Activated CD4-positive, alpha-beta T cell treated with anti-CD3 and anti-CD28 coated beads for 36 hours (primary cell): Measurements from ENCODE around the gene TBC1D8. TPM values are rescaled to one million over a fixed set of nuclear protein-coding genes. Genes with fewer than 3 reads are reported as not detected.
A peak's percentile ranks its signal among the peaks of the same experiment; 100 is the strongest.

ENCODE experiments used
- ATAC-seq: fragments of 200-7000 bp; cut with Tn5 transposase; one replicate; pipeline ENCODE4 v1.10.0; 2021; ENCODE audit warnings: mild to moderate bottlenecking, moderate library complexity
- CTCF ChIA-PET: fragments of 350-600 bp; sonication (Branson Sonifier 250); formaldehyde crosslinking; loops from one replicate; lab custom pipeline; 2021; ENCODE audit warnings: antibody characterized with exemption; lab: Charles Lee
- POLR2A ChIA-PET: fragments of 350-600 bp; sonication (Branson Sonifier 250); formaldehyde crosslinking; loops from one replicate; lab custom pipeline; 2021; ENCODE audit warnings: antibody characterized with exemption, inconsistent platforms; lab: Charles Lee
- DNase-seq: peaks from one replicate; pipeline ENCODE4 v3.0.0-alpha.2; 2020
- H3K27ac Mint-ChIP-seq: one replicate; pipeline ENCODE4 v1.8.0; 2021; ENCODE audit warnings: mixed read lengths
- H3K27me3 Mint-ChIP-seq: one replicate; pipeline ENCODE4 v1.8.0; 2021; ENCODE audit warnings: mixed read lengths
- H3K36me3 Mint-ChIP-seq: one replicate; pipeline ENCODE4 v1.8.0; 2021; ENCODE audit warnings: low read depth, mixed read lengths
- H3K4me1 Mint-ChIP-seq: one replicate; pipeline ENCODE4 v1.8.0; 2021; ENCODE audit warnings: mixed read lengths
- H3K4me3 Mint-ChIP-seq: one replicate; pipeline ENCODE4 v1.8.0; 2021; ENCODE audit warnings: mild to moderate bottlenecking, moderate library complexity, mixed read lengths
- H3K9me3 Mint-ChIP-seq: one replicate; pipeline ENCODE4 v1.8.0; 2021; ENCODE audit warnings: low read depth, mixed read lengths
- intact Hi-C, 2 experiments: fragments of 100-400 bp; cut with DNase I in 1 of 2; cut with micrococcal nuclease in 1 of 2; formaldehyde crosslinking; loops; one replicate each; pipeline versions ENCODE4 v1.14.2 to v1.15.1; 2022 to 2024; cut with DNase I, micrococcal nuclease
- total RNA-seq, 2 experiments: library from RNA; stranded (reverse); gene quantifications; one replicate each; pipeline ENCODE4 v1.2.3, GENCODE V29; 2021

Gene TBC1D8
- 1 to 10 TPM; 3.3 to 3.4 TPM for total RNA-seq

DNA sequence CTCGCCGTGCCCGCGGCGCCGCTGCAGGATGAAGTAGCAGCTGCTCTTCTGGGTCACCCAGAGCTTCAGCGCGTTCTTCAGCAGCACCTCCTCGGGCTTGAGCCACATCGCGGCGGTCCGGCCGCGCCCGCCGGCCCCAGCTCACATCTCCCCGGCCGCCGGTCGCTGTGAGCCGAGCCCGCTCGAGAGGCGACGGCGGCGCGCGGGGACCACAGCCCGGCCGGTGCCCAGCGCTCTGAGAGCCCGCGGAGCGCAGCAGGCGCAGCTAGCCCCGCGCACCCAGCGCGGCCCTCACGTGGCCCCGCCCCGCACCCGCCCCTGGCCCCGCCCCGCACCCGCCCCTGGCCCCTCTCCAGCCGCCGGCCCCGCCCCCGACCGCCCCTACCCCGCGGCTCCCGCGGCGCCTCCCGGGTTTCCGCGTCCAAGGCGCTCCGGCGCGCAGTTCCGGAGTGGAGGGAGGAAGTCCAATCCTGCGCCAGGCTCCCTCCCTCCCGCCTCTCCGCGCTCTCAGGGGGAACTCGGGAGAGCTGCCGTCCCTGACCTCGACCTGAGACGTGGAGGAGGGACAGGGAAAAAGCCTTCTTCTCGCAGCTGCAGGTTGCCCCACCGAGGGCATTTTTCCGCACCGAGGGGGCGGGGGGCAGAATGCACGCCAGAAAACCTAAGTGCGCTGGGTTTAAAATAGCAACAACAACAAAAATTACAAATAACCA lies at the start of gene TBC1D8:
Gene TBC1D8, minus strand, starts transcription at position 237 of the 713 bp plus-strand sequence. Its CDS starts 129 bp downstream, at position 108.
- Mint-ChIP-seq H3K4me3 (peak within 1 kb of the TSS; percentile 71), H3K27ac (peak within 1 kb of the TSS; percentile 55), H3K36me3 (no peaks in the 10 kb centered on the region), H3K9me3 (no peaks in the 10 kb centered on the region), H3K4me1 (peaks cover 24% of the 10 kb centered on the region), H3K27me3 (peaks cover 21% of the 10 kb centered on the region)
- peak; percentile 82 for DNase-seq
- CTCF ChIA-PET = interaction anchor here (0.8 to 2.4 kb wide), 6 partner anchors 37 to 139 kb away, joined by 3 to 9 read pairs (median 5); no protein-coding TSS in a partner anchor
- ATAC-seq = peak; percentile 93
- POLR2A ChIA-PET = no interaction called here
- intact Hi-C loops = loop anchor here (1.0 to 5.0 kb wide), 7 partner anchors 53 to 589 kb away; partner anchors contain the start of genes RPL31 (in 2 of the 2), CNOT11 (in 1 of the 2) and PDCL3 (in 1 of the 2)

DNA sequence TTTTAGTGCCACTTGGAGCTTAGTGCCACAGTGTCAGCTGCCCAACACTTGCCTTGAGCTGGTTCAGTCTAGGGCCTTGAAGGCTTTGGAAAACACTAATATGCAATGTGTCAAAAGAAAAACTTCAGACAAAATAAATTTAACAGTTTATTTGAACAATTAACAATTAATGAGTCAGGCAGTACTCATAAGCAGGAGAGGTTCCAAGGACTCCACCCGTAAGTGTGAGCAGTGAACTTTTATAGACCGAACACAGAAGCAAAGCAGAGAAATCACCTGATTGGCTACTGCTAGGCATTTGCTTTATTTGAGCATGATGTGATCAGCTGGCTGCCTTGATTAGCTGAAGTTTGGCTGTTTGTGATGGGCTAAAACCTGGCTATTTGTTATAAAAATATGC lies 49.5 kb upstream of the TBC1D8 start:
- ChIA-PET POLR2A (interaction anchor here (0.6 kb wide), 1 partner anchor 1245 kb away, joined by 3 read pairs; no protein-coding TSS in a partner anchor), CTCF (interaction anchor here (0.6 kb wide), 1 partner anchor 28 kb away, joined by 3 read pairs; no protein-coding TSS in a partner anchor)
- DNase-seq = no peak
- Mint-ChIP-seq H3K9me3 (no peaks in the 10 kb centered on the region), H3K27ac (no peak overlapping the region), H3K27me3 (no peaks in the 10 kb centered on the region), H3K4me3 (no peak overlapping the region), H3K36me3 (no peaks in the 10 kb centered on the region), H3K4me1 (peaks cover 4% of the 10 kb centered on the region)
- intact Hi-C loops = no loop called here
- no peak for ATAC-seq

DNA sequence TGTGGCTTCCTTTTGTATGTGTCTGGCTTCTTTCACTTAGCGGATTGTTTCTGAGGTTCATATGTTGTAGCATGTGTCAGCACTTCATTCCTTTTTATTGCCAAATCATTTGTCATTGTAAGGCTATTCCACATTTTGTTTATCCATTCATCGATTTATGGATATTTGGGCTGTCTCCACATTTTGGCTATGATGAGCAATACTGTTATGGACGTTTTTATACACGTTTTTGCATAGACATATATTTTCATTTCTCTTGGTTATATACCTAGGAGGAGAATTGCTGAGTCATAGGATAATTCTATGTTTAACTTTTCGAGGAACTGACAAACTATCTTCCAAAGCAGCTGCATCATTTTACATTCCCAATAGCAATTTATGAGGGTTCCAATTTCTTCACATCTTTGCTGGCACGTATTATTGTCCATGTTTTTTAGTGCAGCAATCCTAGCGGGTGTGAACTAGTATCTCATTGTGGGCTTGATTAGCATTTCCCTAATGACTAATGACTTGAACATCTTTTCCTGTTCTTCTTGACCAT lies 48.1 kb upstream of the TBC1D8 start:
- CTCF ChIA-PET = no interaction called here
- H3K27me3 Mint-ChIP-seq = no peaks in the 10 kb centered on the region
- intact Hi-C loops = no loop called here

DNA sequence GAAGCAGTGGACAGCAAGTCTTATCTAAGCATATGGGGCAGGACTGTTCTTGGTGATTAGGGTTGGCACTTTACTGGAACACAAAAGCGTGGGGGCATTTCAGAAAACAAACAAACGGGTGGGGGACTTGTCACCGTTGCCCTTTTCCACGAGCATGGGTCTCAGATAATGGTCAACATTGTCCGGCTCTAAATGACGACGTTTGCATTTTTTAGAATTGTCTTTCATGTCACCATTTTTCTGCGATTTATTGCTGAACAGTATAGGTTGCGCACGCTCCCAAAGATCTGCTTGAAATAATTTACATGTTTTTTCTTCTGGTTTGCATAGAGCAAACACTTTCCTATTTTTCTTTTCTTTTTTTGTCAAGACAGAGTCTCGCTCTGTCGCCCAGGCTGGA lies 46.6 kb upstream of the TBC1D8 start:
- ATAC-seq (no peak), DNase-seq (no peak)
- no peaks in the 10 kb centered on the region for H3K9me3 Mint-ChIP-seq
- no peaks in the 10 kb centered on the region for H3K4me1 Mint-ChIP-seq
- CTCF ChIA-PET = interaction anchor here (0.7 kb wide), 1 partner anchor 557 kb away, joined by 3 read pairs; no protein-coding TSS in a partner anchor
- no peak overlapping the region for H3K4me3 Mint-ChIP-seq
- POLR2A ChIA-PET = no interaction called here
- H3K27ac Mint-ChIP-seq = no peak overlapping the region
- no peaks in the 10 kb centered on the region for H3K27me3 Mint-ChIP-seq
- intact Hi-C loops = no loop called here
- H3K36me3 Mint-ChIP-seq = no peaks in the 10 kb centered on the region

More for the DNA sequence above, 48.1 kb upstream of the TBC1D8 start:
- Mint-ChIP-seq H3K36me3 (no peaks in the 10 kb centered on the region), H3K4me3 (no peak overlapping the region), H3K4me1 (no peaks in the 10 kb centered on the region), H3K9me3 (no peaks in the 10 kb centered on the region), H3K27ac (no peak overlapping the region)
- ATAC-seq (no peak), DNase-seq (no peak)
- POLR2A ChIA-PET = no interaction called here

DNA sequence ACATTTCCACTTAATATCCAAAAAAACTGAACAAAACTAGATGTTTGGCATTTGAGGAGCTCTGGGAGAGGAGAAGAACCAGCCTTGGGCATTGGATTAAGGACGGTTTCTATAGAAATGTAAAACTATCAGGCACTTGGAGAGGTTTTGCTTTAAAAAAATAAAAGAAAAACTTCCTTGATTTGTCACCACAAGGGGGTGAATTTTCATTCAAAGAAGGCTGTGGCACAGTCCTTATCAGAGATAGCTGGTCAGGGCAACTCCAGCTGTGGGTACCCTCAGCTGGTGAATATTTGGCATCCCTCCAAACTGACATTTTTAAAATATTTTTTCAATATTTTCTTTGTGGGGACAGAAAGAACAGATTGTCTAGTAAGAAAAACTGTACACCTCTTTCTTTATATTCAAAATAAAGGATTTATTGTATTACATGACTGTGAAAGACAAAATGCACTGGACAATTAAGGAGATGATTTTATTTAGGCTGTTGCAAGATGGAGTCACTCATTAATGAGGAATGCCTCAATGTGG lies 46.1 kb upstream of the TBC1D8 start:
- H3K4me1 Mint-ChIP-seq = no peaks in the 10 kb centered on the region
- H3K27me3 Mint-ChIP-seq = no peaks in the 10 kb centered on the region
- ChIA-PET CTCF (interaction anchor here (0.7 to 1.0 kb wide), 2 partner anchors 172 to 185 kb away, joined by 3 read pairs; no protein-coding TSS in a partner anchor), POLR2A (no interaction called here)
- no peak overlapping the region for H3K27ac Mint-ChIP-seq
- H3K4me3 Mint-ChIP-seq = no peak overlapping the region
- no peak for DNase-seq
- H3K9me3 Mint-ChIP-seq = no peaks in the 10 kb centered on the region
- intact Hi-C loops = no loop called here
- no peak for ATAC-seq
- H3K36me3 Mint-ChIP-seq = no peaks in the 10 kb centered on the region

DNA sequence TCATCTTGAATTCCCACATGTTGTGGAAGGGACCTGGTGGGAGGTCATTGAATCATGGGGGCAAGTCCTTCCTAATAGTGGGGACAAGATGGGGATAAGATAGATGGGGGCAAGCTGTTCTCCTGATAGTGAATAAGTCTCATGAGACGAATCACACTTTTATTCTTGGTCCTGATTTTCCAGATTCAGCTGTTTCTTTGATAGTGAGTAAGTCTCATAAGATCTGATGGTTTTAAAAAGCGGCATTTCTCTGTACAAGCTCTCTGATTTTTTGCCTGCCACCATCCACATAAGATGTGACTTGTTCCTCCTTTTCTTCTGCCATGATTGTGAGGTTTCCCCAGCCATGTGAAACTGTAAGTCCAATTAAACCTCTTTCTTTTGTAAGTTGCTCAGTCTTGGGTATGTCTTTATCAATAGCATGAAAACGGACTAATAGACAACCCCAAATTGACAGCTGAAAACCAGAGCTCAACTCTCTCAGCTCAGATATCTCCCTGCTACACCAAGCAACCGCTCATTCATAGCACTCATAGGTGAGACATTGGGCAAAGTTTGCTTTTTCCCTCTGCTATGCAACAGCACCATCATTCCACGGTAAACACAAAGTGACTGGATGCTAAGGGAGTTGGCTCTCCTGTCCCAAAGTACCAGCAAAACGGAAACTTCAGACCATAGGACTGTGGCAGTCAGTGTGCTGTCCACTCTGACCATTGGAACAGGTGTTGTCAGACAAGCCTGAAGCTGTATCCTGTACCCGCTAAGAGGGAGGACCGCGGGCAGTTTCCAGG lies 44.9 kb upstream of the TBC1D8 start:
- no peak overlapping the region for H3K27ac Mint-ChIP-seq
- CTCF ChIA-PET = interaction anchor here (0.6 to 1.3 kb wide), 4 partner anchors 9 to 303 kb away, joined by 3 to 8 read pairs (median 4); no protein-coding TSS in a partner anchor
- intact Hi-C loops = no loop called here
- ATAC-seq (no peak), DNase-seq (no peak)
- H3K36me3 Mint-ChIP-seq = no peaks in the 10 kb centered on the region
- H3K4me3 Mint-ChIP-seq = no peak overlapping the region
- H3K4me1 Mint-ChIP-seq = no peaks in the 10 kb centered on the region
- no peaks in the 10 kb centered on the region for H3K27me3 Mint-ChIP-seq
- POLR2A ChIA-PET = interaction anchor here (0.6 kb wide), 1 partner anchor 159 kb away, joined by 3 read pairs; no protein-coding TSS in a partner anchor
- H3K9me3 Mint-ChIP-seq = no peaks in the 10 kb centered on the region

DNA sequence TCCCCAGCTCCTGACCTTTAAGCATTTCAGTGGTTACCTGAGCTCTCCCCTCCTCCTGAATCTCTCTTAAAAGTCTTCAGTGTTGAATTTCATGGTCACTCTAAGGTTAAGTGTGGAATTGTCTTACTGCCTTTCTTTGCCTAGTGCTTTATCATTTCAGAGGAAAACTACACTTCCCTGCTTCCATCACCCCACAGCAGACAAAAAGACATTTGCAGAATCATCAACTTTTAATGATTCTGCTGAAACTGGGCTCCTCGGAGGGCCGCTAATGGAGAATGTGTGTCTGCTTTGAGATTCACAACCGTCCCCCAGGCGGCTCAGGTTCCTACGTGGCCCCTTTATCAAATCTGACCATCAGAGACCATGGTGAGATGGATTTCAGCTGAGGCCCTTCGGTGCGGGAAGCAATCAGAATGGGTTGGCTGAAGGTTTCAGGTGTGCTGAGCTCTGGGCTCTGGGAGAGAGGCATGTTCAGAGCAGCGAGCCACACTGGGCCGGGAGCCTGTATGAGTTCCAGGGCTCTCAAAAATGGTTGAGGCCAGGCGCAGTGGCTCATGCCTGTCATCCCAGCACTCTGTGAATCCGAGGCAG lies 41.9 kb upstream of the TBC1D8 start:
- no peaks in the 10 kb centered on the region for H3K4me1 Mint-ChIP-seq
- no peaks in the 10 kb centered on the region for H3K36me3 Mint-ChIP-seq

DNA sequence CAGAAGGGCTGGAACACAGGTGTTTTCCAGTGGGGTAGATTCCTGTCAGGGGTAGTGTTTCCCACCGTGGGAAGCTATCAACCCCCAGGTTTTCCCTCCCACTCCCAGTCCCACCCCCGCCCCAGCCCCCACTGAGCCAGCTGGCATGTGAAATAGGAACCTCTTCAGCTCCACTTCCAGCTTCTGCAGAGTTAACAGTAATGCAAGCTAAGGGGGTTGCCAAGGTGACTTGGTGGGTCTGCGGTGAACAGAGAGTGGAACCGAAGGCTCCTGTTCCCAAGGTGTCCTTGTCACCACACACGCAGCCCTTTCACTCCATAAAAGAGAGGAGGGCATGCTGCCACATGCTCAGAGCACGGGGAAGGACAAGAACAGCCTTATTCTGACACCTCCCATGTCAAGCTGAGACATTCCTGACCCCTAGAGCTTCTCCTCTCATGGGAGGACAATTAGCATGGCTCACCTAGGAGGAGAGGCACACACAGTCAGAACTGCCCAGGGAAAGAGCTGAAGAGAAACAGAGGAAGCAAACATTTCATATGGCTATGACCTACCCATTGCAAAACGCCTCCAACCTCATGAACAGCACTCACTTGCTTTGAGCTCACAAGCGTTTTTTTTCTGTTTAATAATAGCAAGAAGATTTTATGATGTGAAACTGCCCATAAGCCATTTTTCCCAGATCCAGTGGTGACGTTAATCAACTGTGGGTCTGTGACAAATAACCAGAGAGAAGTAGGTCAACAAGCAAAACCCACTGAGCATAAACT lies 39.8 kb upstream of the TBC1D8 start:
- CTCF ChIA-PET = interaction anchor here (0.6 to 2.3 kb wide), 6 partner anchors 8 to 693 kb away, joined by 3 to 10 read pairs (median 3); partner anchors contain the start of gene TBC1D8
- Mint-ChIP-seq H3K27ac (no peak overlapping the region), H3K4me1 (no peaks in the 10 kb centered on the region), H3K9me3 (peaks cover 2% of the 10 kb centered on the region), H3K27me3 (no peaks in the 10 kb centered on the region), H3K4me3 (no peak overlapping the region), H3K36me3 (no peaks in the 10 kb centered on the region)
- DNase-seq (no peak), ATAC-seq (no peak)
- POLR2A ChIA-PET = no interaction called here
- intact Hi-C loops = no loop called here

More for the DNA sequence above, 41.9 kb upstream of the TBC1D8 start:
- Mint-ChIP-seq H3K27me3 (no peaks in the 10 kb centered on the region), H3K9me3 (no peaks in the 10 kb centered on the region), H3K4me3 (no peak overlapping the region), H3K27ac (no peak overlapping the region)
- CTCF ChIA-PET = interaction anchor here (0.6 to 0.8 kb wide), 2 partner anchors 11 to 836 kb away, joined by 3 read pairs; no protein-coding TSS in a partner anchor
- ATAC-seq = no peak
- POLR2A ChIA-PET = no interaction called here
- DNase-seq = no peak
- intact Hi-C loops = no loop called here

DNA sequence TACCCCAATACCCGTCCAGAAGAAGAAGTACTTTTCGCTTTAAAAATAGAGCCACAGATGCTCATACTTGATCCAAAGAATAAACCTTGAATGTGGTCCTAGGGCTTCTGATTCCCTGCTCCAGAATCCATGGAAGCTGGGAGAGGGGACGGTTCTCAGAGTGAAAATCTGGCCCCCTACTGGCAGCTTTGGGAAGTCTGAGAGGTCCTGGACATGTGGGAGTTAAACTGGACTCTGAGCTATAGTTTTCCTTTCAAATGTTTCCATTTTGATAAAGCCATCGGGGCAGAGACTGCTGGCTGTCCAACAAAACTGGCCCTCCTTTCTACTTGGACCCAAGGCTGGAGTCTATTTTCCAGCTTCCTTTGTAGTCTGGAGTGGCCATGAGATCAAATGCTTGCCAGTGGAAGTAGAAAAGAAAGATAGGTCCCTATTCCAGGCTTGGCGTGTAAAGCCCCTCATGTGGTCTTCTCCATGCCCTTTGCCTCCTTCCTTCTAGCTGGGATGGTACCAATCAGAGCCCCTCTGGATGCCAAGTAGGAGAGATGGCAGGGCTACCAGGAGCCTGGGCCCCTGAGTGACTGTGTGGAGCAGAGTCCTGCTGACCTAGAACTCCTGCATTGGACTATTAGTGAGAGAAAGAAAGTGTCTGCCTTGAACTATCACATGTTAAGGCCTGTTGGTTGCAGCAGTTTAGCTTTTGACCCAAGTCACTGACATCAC lies 37.7 kb upstream of the TBC1D8 start:
- no peak for DNase-seq

DNA sequence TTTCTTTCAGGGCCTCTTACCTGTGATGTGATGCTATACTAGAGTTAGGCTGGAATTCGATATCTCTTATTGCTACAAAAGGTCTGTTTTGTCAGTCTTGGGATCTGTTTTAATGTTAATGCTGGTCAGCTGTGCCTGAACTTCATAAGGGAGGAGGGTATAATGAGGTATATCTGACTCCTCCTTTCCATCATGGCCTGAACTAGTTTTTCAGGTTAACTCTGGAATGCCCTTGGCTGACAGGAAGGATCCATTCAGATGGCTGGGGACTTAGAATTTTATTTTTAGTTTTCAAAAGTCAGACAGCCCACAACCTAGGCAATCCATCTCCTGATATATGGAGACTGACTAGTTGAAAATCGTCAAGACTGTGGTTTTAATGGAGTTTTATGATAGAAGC lies 35.9 kb upstream of the TBC1D8 start:
- no peak overlapping the region for H3K27ac Mint-ChIP-seq
- no peaks in the 10 kb centered on the region for H3K27me3 Mint-ChIP-seq
- CTCF ChIA-PET = no interaction called here

More for the DNA sequence above, 37.7 kb upstream of the TBC1D8 start:
- no peaks in the 10 kb centered on the region for H3K27me3 Mint-ChIP-seq
- ChIA-PET POLR2A (no interaction called here), CTCF (interaction anchor here (0.6 to 1.5 kb wide), 10 partner anchors 16 to 201 kb away, joined by 3 to 11 read pairs (median 3); no protein-coding TSS in a partner anchor)
- H3K36me3 Mint-ChIP-seq = no peaks in the 10 kb centered on the region
- H3K27ac Mint-ChIP-seq = no peak overlapping the region
- ATAC-seq = no peak
- H3K4me1 Mint-ChIP-seq = no peaks in the 10 kb centered on the region
- intact Hi-C loops = no loop called here
- H3K9me3 Mint-ChIP-seq = peaks cover 2% of the 10 kb centered on the region
- H3K4me3 Mint-ChIP-seq = no peak overlapping the region

More for the DNA sequence above, 35.9 kb upstream of the TBC1D8 start:
- no peaks in the 10 kb centered on the region for H3K36me3 Mint-ChIP-seq
- no peak overlapping the region for H3K4me3 Mint-ChIP-seq
- H3K9me3 Mint-ChIP-seq = peaks cover 2% of the 10 kb centered on the region
- ATAC-seq (no peak), DNase-seq (no peak)
- no peaks in the 10 kb centered on the region for H3K4me1 Mint-ChIP-seq
- intact Hi-C loops = no loop called here
- POLR2A ChIA-PET = no interaction called here
